PC-3 (cell line): ENCODE measurements around the gene OPRM1. TPM values are rescaled to one million over a fixed set of nuclear protein-coding genes. Genes with fewer than 3 reads are reported as not detected.
A peak's percentile ranks its signal among the peaks of the same experiment; 100 is the strongest.

Source experiments
- ATAC-seq: fragments of 200-7000 bp; cut with Tn5 transposase; 2 replicates; pipeline ENCODE4 v1.9.1; 2020; ENCODE audit warnings: mild to moderate bottlenecking, moderate library complexity
- BruUV-seq: library from RNA; stranded (reverse); fragments of 400-500 nt; replicated peaks from 2 replicates; lab custom pipeline; 2021; lab: Mats Ljungman, UMichigan
- CTCF ChIA-PET: fragments of 300-600 bp; sonication (Branson Sonifier 250); formaldehyde crosslinking; loops from one replicate; lab custom pipeline; 2022; ENCODE audit warnings: antibody characterized with exemption; lab: Charles Lee
- POLR2A ChIA-PET: fragments of 300-600 bp; sonication (Branson Sonifier 250); formaldehyde crosslinking; loops from one replicate; lab custom pipeline; 2022; ENCODE audit warnings: antibody characterized with exemption; ENCODE audit not compliant: unreplicated experiment; lab: Charles Lee
- DNase-seq: peaks from one replicate; pipeline ENCODE4 v3.0.0-alpha.2; 2015
- H2AFZ ChIP-seq: fragments of 300-600 bp; sonication (generic); 2 replicates; pipeline ENCODE4 v1.6.0; 2016; ENCODE audit warnings: antibody characterized with exemption, low read length
- H3F3A ChIP-seq: fragments of 300-600 bp; sonication (generic); one replicate; pipeline ENCODE4 v1.6.0; 2017; ENCODE audit warnings: antibody characterized with exemption, low read length, control low read depth, mild to moderate bottlenecking; ENCODE audit not compliant: unreplicated experiment
- H3K27ac ChIP-seq: fragments of 300-600 bp; sonication (generic); 2 replicates; pipeline ENCODE4 v1.5.1; 2016; ENCODE audit warnings: mild to moderate bottlenecking, low read length
- H3K27me3 ChIP-seq: fragments of 300-600 bp; sonication (generic); 2 replicates; pipeline ENCODE4 v1.6.1; 2016; ENCODE audit warnings: low read length, mixed read lengths
- H3K36me3 ChIP-seq: fragments of 300-600 bp; sonication (generic); 2 replicates; pipeline ENCODE4 v1.6.1; 2016; ENCODE audit warnings: low read depth, mixed run types, low read length, mixed read lengths
- H3K4me1 ChIP-seq: fragments of 300-600 bp; sonication (generic); 2 replicates; pipeline ENCODE4 v1.5.1; 2016; ENCODE audit warnings: low read length; ENCODE audit not compliant: insufficient read depth
- H3K4me2 ChIP-seq: fragments of 300-600 bp; sonication (generic); 2 replicates; pipeline ENCODE4 v1.6.0; 2016; ENCODE audit warnings: low read length
- H3K4me3 ChIP-seq: fragments of 300-600 bp; sonication (generic); 2 replicates; pipeline ENCODE4 v1.5.1; 2016; ENCODE audit warnings: mild to moderate bottlenecking, low read length, mixed read lengths
- H3K79me2 ChIP-seq: fragments of 300-600 bp; sonication (generic); 2 replicates; pipeline ENCODE4 v1.6.1; 2017; ENCODE audit warnings: low read length, mixed read lengths
- H3K9ac ChIP-seq: fragments of 300-600 bp; sonication (generic); 2 replicates; pipeline ENCODE4 v1.6.0; 2016; ENCODE audit warnings: mild to moderate bottlenecking, low read length
- H3K9me2 ChIP-seq: fragments of 300-600 bp; sonication (generic); replicated peaks from 2 replicates; pipeline ENCODE4 v1.6.1; 2016; ENCODE audit warnings: mixed run types, low read length, mixed read lengths
- H3K9me3 ChIP-seq: fragments of 300-600 bp; sonication (generic); 2 replicates; pipeline ENCODE4 v1.6.1; 2016; ENCODE audit warnings: low read length, mixed read lengths
- H4K20me1 ChIP-seq: fragments of 300-600 bp; sonication (generic); 2 replicates; pipeline ENCODE4 v1.6.1; 2016; ENCODE audit warnings: low read length, mixed read lengths
- EZH2 ChIP-seq: fragments of 300-600 bp; sonication (generic); IDR thresholded peaks from one replicate; pipeline ENCODE4 v1.6.1; 2017; ENCODE audit warnings: antibody characterized with exemption, mild to moderate bottlenecking, low read length; ENCODE audit not compliant: unreplicated experiment
- EZH2phosphoT487 ChIP-seq: fragments of 300-600 bp; sonication (generic); IDR thresholded peaks from 2 replicates; pipeline ENCODE4 v1.6.1; 2018; ENCODE audit warnings: mild to moderate bottlenecking, antibody characterized with exemption, low read length, borderline replicate concordance
- intact Hi-C: fragments of 100-400 bp; cut with micrococcal nuclease; formaldehyde crosslinking; loops from 2 replicates; pipeline ENCODE4 v1.9.0; 2023
- total RNA-seq: library from RNA; depleted of rRNA; stranded (reverse); fragments of >200 nt; gene quantifications from 2 replicates; pipeline ENCODE4 v1.2.3, GENCODE V29; 2014
- TF ChIP-seq, protein P1 (sequence below): fragments of 300-600 bp; sonication (generic); conservative IDR thresholded peaks from 2 replicates; pipeline ENCODE4 v1.5.1; 2017; ENCODE audit warnings: antibody characterized with exemption, low read depth, mild to moderate bottlenecking, low read length

The OPRM1 gene
- total RNA-seq, 1 experiment from 2014 or later = not detected

DNA sequence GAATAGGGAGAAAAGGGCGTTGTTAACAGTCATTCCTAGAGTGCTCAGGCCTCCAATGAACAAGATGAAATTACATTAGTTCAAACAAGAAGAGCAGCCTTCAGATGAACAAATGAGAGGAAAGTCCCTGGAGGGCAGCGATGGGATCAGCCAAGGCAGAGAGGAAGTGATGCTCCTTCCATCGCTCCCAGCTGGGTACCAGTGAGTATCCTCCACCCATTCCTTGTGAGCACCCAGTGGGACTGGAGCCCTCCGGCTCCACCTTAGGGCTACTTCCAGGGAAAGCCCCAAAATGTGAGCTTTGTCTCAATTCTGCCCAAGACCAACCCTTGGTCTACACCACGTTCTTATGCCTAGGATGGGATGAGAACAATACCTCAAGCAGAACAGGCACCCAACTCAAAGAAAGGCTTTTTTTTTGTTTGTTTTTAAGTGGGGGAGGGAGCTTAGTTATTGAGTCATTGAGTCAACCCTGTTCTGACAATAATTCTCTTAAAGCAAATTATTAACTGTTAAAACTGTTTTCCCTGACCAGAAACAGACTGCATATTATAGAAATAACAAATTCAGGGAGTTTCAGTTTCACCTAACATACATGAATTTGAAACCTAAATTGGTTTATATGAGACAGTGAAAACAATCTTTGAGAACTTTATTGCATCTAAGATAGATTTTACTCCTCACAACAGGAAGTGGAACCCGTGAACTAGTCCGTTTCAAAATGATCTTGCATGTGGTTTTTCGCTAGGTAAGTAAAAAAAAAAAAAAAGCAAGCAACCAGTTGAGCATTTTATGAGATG is 210.7 kb downstream of the OPRM1 start:
- Histone ChIP-seq H3F3A (no peaks in the 10 kb centered on the region), H3K27ac (no peak overlapping the region), H3K36me3 (no peaks in the 10 kb centered on the region), H2AFZ (no peak overlapping the region), H3K4me3 (no peak overlapping the region), H3K4me1 (no peaks in the 10 kb centered on the region), H3K9me2 (no peaks in the 10 kb centered on the region), H3K9me3 (no peaks in the 10 kb centered on the region), H3K79me2 (no peaks in the 10 kb centered on the region), H3K4me2 (no peak overlapping the region), H3K9ac (no peak overlapping the region), H4K20me1 (no peaks in the 10 kb centered on the region), H3K27me3 (peaks cover 19% of the 10 kb centered on the region; the same call in 1 of the 2 replicates)
- CTCF ChIA-PET = no interaction called here
- no peak for TF ChIP-seq EZH2
- TF ChIP-seq, protein P1, sequence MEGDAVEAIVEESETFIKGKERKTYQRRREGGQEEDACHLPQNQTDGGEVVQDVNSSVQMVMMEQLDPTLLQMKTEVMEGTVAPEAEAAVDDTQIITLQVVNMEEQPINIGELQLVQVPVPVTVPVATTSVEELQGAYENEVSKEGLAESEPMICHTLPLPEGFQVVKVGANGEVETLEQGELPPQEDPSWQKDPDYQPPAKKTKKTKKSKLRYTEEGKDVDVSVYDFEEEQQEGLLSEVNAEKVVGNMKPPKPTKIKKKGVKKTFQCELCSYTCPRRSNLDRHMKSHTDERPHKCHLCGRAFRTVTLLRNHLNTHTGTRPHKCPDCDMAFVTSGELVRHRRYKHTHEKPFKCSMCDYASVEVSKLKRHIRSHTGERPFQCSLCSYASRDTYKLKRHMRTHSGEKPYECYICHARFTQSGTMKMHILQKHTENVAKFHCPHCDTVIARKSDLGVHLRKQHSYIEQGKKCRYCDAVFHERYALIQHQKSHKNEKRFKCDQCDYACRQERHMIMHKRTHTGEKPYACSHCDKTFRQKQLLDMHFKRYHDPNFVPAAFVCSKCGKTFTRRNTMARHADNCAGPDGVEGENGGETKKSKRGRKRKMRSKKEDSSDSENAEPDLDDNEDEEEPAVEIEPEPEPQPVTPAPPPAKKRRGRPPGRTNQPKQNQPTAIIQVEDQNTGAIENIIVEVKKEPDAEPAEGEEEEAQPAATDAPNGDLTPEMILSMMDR = no peak
- TF ChIP-seq EZH2phosphoT487 = no peak
- DNase-seq = no peak
- POLR2A ChIA-PET = no interaction called here
- intact Hi-C loops = no loop called here
- ATAC-seq = no peak
- BruUV-seq = no TSS peak

DNA sequence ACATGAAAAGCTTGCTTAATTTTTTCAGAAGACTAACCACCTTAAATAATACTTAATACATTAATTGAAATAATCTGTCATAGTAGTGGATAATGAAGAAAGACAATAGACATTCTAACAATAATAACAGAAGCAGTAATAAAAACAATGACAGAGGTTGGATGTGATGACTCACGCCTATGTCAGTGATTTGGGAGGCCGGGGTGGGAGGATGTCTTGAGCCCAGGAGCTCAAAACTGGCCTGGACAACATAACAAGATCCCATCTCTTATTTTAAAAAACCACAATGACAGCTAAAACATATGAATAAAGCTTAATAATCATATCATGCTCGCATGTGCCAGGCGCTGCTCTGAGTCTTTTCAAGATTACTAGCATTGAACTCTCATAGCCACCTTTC is 212.1 kb downstream of the OPRM1 start:
- Histone ChIP-seq H3K9me3 (no peaks in the 10 kb centered on the region), H3K9ac (no peak overlapping the region), H3K27me3 (0 out of 2 replicates have a peak, but pooled peaks cover 5% of the 10 kb centered on the region), H3K4me3 (no peak overlapping the region), H3K79me2 (no peaks in the 10 kb centered on the region), H3F3A (no peaks in the 10 kb centered on the region), H4K20me1 (no peaks in the 10 kb centered on the region), H3K9me2 (no peaks in the 10 kb centered on the region), H2AFZ (no peak overlapping the region), H3K27ac (no peak overlapping the region), H3K36me3 (no peaks in the 10 kb centered on the region), H3K4me2 (no peak overlapping the region), H3K4me1 (no peaks in the 10 kb centered on the region)
- BruUV-seq = no TSS peak
- ChIA-PET POLR2A (no interaction called here), CTCF (no interaction called here)
- ATAC-seq (no peak), DNase-seq (peak; percentile 16)
- intact Hi-C loops = no loop called here
- TF ChIP-seq, protein P1 = no peak
- no peak for TF ChIP-seq EZH2

DNA sequence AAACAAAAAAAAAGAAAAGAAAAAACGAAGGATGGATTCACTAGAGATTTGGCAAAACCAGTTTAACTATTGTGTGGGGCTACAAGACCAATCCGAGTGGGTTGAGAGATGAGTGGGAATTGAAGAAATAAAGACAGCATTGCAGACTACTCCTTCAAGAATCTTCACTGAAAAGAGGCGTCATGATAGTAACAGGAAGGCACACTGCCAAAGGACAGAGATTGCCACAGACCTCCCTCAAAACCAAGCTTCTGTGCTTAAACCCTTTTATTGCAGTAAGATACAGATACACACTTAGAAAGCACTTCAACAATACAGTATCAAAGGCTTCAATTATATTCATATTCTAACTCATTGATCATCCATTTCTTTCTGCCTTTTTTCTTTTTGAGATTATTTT is 213.6 kb downstream of the OPRM1 start:
- Histone ChIP-seq H3K9me3 (no peaks in the 10 kb centered on the region), H3K36me3 (no peaks in the 10 kb centered on the region), H4K20me1 (no peaks in the 10 kb centered on the region), H3K4me3 (no peak overlapping the region), H3K9me2 (no peaks in the 10 kb centered on the region), H3F3A (no peaks in the 10 kb centered on the region), H3K4me1 (no peaks in the 10 kb centered on the region), H2AFZ (no peak overlapping the region), H3K9ac (no peak overlapping the region), H3K27ac (no peak overlapping the region), H3K79me2 (no peaks in the 10 kb centered on the region), H3K4me2 (no peak overlapping the region), H3K27me3 (no peaks in the 10 kb centered on the region)
- intact Hi-C loops = no loop called here
- no peak for DNase-seq
- ChIA-PET CTCF (no interaction called here), POLR2A (no interaction called here)
- ATAC-seq = no peak
- TF ChIP-seq, protein P1 = no peak
- TF ChIP-seq EZH2phosphoT487 (no peak), EZH2 (no peak)
- BruUV-seq = no TSS peak
